ENCODE measurements around the gene PDCD1LG2.

- no peak for TF ChIP-seq EZH2 (IDR thresholded peaks at IDR 0.05; ENCODE audit: insufficient read depth, low read length)
- TF ChIP-seq CTCF (IDR thresholded peaks at IDR 0.05; ENCODE audit: insufficient read depth, low read depth, low read length) = no peak
These were observed 3.8 kb downstream of the PDCD1LG2 start for GRCh38 chr9:5513966-5514616.

All from astrocyte (in vitro differentiated cells and primary cell).